Loucy (cell line): ENCODE results near the gene BPTF.

Experiments used
- EZH2phosphoT487 ChIP-seq: fragments of 200-600 bp; IDR thresholded peaks from 2 replicates; pipeline ENCODE4 v1.6.1; 2018; ENCODE audit warnings: antibody characterized with exemption, mild to moderate bottlenecking, moderate library complexity, borderline replicate concordance
- TF ChIP-seq, protein P1 (sequence below): fragments of 200-600 bp; sonication (generic); conservative IDR thresholded peaks from 2 replicates; pipeline ENCODE4 v1.5.1; 2014; ENCODE audit warnings: mild to moderate bottlenecking, antibody characterized with exemption, low read length

DNA sequence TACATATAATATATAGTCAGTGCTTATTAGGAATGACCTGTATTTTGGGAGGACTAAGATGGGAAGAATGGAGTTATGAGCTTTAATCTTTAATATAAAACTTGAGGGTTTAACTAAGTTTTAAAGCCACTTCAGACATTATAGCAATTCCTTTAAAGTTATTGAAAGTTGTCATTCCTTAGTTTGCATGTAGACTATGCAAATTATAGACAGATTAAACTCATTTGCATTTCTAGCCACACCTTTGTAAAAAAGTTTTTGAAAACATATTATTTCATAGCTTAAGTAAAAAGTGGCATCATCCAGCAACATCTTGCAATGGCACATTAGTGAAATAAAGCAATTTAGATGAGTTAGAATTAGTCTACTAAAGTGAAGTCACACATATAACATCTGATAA lies 121.2 kb downstream of the BPTF start:
- TF ChIP-seq, protein P1, sequence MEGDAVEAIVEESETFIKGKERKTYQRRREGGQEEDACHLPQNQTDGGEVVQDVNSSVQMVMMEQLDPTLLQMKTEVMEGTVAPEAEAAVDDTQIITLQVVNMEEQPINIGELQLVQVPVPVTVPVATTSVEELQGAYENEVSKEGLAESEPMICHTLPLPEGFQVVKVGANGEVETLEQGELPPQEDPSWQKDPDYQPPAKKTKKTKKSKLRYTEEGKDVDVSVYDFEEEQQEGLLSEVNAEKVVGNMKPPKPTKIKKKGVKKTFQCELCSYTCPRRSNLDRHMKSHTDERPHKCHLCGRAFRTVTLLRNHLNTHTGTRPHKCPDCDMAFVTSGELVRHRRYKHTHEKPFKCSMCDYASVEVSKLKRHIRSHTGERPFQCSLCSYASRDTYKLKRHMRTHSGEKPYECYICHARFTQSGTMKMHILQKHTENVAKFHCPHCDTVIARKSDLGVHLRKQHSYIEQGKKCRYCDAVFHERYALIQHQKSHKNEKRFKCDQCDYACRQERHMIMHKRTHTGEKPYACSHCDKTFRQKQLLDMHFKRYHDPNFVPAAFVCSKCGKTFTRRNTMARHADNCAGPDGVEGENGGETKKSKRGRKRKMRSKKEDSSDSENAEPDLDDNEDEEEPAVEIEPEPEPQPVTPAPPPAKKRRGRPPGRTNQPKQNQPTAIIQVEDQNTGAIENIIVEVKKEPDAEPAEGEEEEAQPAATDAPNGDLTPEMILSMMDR: no peak
- no peak for TF ChIP-seq EZH2phosphoT487
